H1 (cell line): Measurements from ENCODE around the gene CLP1. TPM values are rescaled to one million over a fixed set of nuclear protein-coding genes. Genes with fewer than 3 reads are reported as not detected.

ENCODE experiments used
- CTCF ChIA-PET: fragments of 300-600 bp; sonication (Branson Sonifier 250); formaldehyde crosslinking; loops from one replicate; lab custom pipeline; 2021; ENCODE audit not compliant: partially characterized antibody; lab: Charles Lee
- POLR2A ChIA-PET: fragments of 300-600 bp; sonication (Branson Sonifier 250); formaldehyde crosslinking; loops from one replicate; lab custom pipeline; 2021; ENCODE audit warnings: inconsistent platforms; ENCODE audit not compliant: partially characterized antibody; lab: Charles Lee
- DNase-seq, 2 experiments: peaks; one replicate each; pipeline versions ENCODE4 v3.0.0 to v3.0.0-alpha.2; 2010 to 2022; ENCODE audit warnings: low spot score in 2 of 2, low read depth in 1 of 2, mixed read lengths in 1 of 2
- FAIRE-seq: peaks from 2 replicates; lab custom pipeline; 2011; peaks lifted over from hg19 to GRCh38; lab: Jason Lieb, UNC
- H2AFZ ChIP-seq: 2 replicates; pipeline ENCODE4 v1.8.1; 2012; ENCODE audit warnings: low read length, inconsistent platforms
- H2AK5ac ChIP-seq: 2 replicates; pipeline ENCODE4 v1.6.1; 2013; ENCODE audit warnings: low read depth, low read length
- H2BK120ac ChIP-seq: replicated peaks from 2 replicates; pipeline ENCODE3; 2013; ENCODE audit warnings: low read depth, low read length, inconsistent platforms
- H2BK12ac ChIP-seq: 2 replicates; pipeline ENCODE4 v1.6.1; 2013; ENCODE audit warnings: low read depth, low read length
- H2BK15ac ChIP-seq: 2 replicates; pipeline ENCODE4 v1.6.1; 2013; ENCODE audit warnings: low read length
- H2BK20ac ChIP-seq: 2 replicates; pipeline ENCODE4 v1.6.1; 2013; ENCODE audit warnings: low read length
- H2BK5ac ChIP-seq: 2 replicates; pipeline ENCODE4 v1.6.1; 2013; ENCODE audit warnings: low read depth, low read length
- H3K14ac ChIP-seq: 2 replicates; pipeline ENCODE4 v1.6.1; 2013; ENCODE audit warnings: inconsistent platforms; ENCODE audit not compliant: insufficient read length
- H3K18ac ChIP-seq: 2 replicates; pipeline ENCODE4 v1.6.1; 2013; ENCODE audit warnings: low read length; ENCODE audit errors: extremely low read depth
- H3K23ac ChIP-seq: 2 replicates; pipeline ENCODE4 v1.6.1; 2013; ENCODE audit warnings: inconsistent platforms; ENCODE audit not compliant: insufficient read length
- H3K23me2 ChIP-seq: 2 replicates; pipeline ENCODE4 v1.6.1; 2013; ENCODE audit warnings: low read depth, low read length
- H3K27ac ChIP-seq: 2 replicates; pipeline ENCODE4 v1.6.1; 2011; ENCODE audit warnings: low read depth, low read length, inconsistent platforms
- H3K27me3 ChIP-seq, 4 experiments: replicated peaks in 1 of 4; 1 replicate in 1 of 4; 2 replicates in 3 of 4; pipeline versions ENCODE4 v1.6.1 to v1.8.1; 2011 to 2013; ENCODE audit warnings: low read length in 3 of 4, mild to moderate bottlenecking in 3 of 4, inconsistent platforms in 2 of 4, mixed read lengths in 2 of 4, moderate library complexity in 1 of 4; ENCODE audit not compliant: control insufficient read depth in 3 of 4, insufficient read depth in 3 of 4; ENCODE audit errors: extremely low read depth in 1 of 4
- H3K36me3 ChIP-seq, 4 experiments: 2 replicates each; pipeline versions ENCODE4 v1.6.1 to v1.8.1; 2011 to 2013; ENCODE audit warnings: mild to moderate bottlenecking in 4 of 4, low read length in 3 of 4, moderate library complexity in 2 of 4, control low read depth in 1 of 4, inconsistent platforms in 1 of 4; ENCODE audit not compliant: insufficient read depth in 4 of 4, control insufficient read depth in 2 of 4
- H3K4ac ChIP-seq: replicated peaks from 2 replicates; pipeline ENCODE3; 2013; ENCODE audit warnings: low read length, low read depth, mixed read lengths, inconsistent platforms; ENCODE audit not compliant: insufficient read length
- H3K4me1 ChIP-seq, 4 experiments: replicated peaks in 1 of 4; 1 replicate in 1 of 4; 2 replicates in 3 of 4; pipeline versions ENCODE4 v1.6.1 to v1.8.1; 2011 to 2013; ENCODE audit warnings: low read length in 3 of 4, inconsistent platforms in 2 of 4, mixed read lengths in 1 of 4; ENCODE audit not compliant: insufficient read depth in 4 of 4, control insufficient read depth in 3 of 4
- H3K4me2 ChIP-seq, 2 experiments: 2 replicates each; pipeline versions ENCODE4 v1.6.1 to v1.8.1; 2011 to 2013; ENCODE audit warnings: low read depth in 2 of 2, low read length in 2 of 2, control low read depth in 1 of 2, inconsistent platforms in 1 of 2, mild to moderate bottlenecking in 1 of 2; ENCODE audit not compliant: insufficient read depth in 1 of 2
- H3K4me3 ChIP-seq, 4 experiments: fragments of 200-600, 300-600 bp in 1 of 4; sonication (generic), shearing (Covaris generic), sonication (Bioruptor Twin) in 1 of 4; 2 replicates each; pipeline versions ENCODE4 v1.5.1 to v1.8.1; 2011 to 2016; ENCODE audit warnings: low read length in 4 of 4, low read depth in 3 of 4, control low read depth in 2 of 4, inconsistent platforms in 2 of 4, mild to moderate bottlenecking in 2 of 4, mixed read lengths in 1 of 4, moderate library complexity in 1 of 4; ENCODE audit not compliant: insufficient read depth in 2 of 4; ENCODE audit errors: extremely low read depth in 1 of 4
- H3K56ac ChIP-seq: replicated peaks from 2 replicates; pipeline ENCODE3; 2013; ENCODE audit warnings: low read depth, mild to moderate bottlenecking, mixed read lengths, low read length, inconsistent platforms; ENCODE audit not compliant: insufficient read length
- H3K79me1 ChIP-seq: 2 replicates; pipeline ENCODE4 v1.6.1; 2013; ENCODE audit warnings: low read depth, low read length, control low read depth
- H3K79me2 ChIP-seq, 2 experiments: 2 replicates each; pipeline versions ENCODE4 v1.6.1 to v1.8.1; 2012 to 2013; ENCODE audit warnings: low read length in 2 of 2, mild to moderate bottlenecking in 2 of 2, inconsistent platforms in 1 of 2; ENCODE audit not compliant: insufficient read depth in 2 of 2, control insufficient read depth in 1 of 2
- H3K9ac ChIP-seq, 4 experiments: replicated peaks in 1 of 4; 1 replicate in 1 of 4; 2 replicates in 3 of 4; pipeline versions ENCODE4 v1.6.1 to v1.8.1; 2011 to 2013; ENCODE audit warnings: low read depth in 3 of 4, low read length in 3 of 4, control low read depth in 2 of 4, mild to moderate bottlenecking in 2 of 4, moderate library complexity in 2 of 4, inconsistent platforms in 1 of 4; ENCODE audit errors: extremely low read depth in 1 of 4
- H3K9me3 ChIP-seq, 2 experiments: 2 replicates each; pipeline versions ENCODE4 v1.6.1 to v1.8.1; 2012 to 2013; ENCODE audit warnings: mild to moderate bottlenecking in 2 of 2, moderate library complexity in 2 of 2, control low read depth in 1 of 2, inconsistent platforms in 1 of 2, low read depth in 1 of 2, low read length in 1 of 2, mixed read lengths in 1 of 2; ENCODE audit not compliant: insufficient read depth in 2 of 2
- H4K20me1 ChIP-seq, 2 experiments: replicated peaks in 1 of 2; 2 replicates each; pipeline versions ENCODE3 to v1.8.1; 2011 to 2013; ENCODE audit warnings: inconsistent platforms in 2 of 2, low read length in 2 of 2, mild to moderate bottlenecking in 1 of 2; ENCODE audit not compliant: insufficient read depth in 2 of 2, control insufficient read depth in 1 of 2
- H4K5ac ChIP-seq: 2 replicates; pipeline ENCODE4 v1.6.1; 2013; ENCODE audit warnings: low read length, low read depth, mixed read lengths, inconsistent platforms; ENCODE audit not compliant: insufficient read length
- H4K8ac ChIP-seq: 2 replicates; pipeline ENCODE4 v1.8.0; 2013; ENCODE audit warnings: mild to moderate bottlenecking, moderate library complexity, low read length, inconsistent platforms; ENCODE audit not compliant: insufficient read depth; ENCODE audit errors: extremely low read depth
- H4K91ac ChIP-seq: replicated peaks from 2 replicates; pipeline ENCODE3; 2013; ENCODE audit warnings: low read length, mixed read lengths, inconsistent platforms; ENCODE audit not compliant: insufficient read length
- BCL11A ChIP-seq, 2 experiments: IDR thresholded peaks; one replicate each; pipeline ENCODE4 v1.6.1; 2011; ENCODE audit warnings: low read depth in 2 of 2, low read length in 2 of 2, mild to moderate bottlenecking in 2 of 2
- CREB1 ChIP-seq: IDR thresholded peaks from 2 replicates; pipeline ENCODE4 v1.6.1; 2012; ENCODE audit warnings: inconsistent platforms
- RAD21 ChIP-seq, 2 experiments: IDR thresholded peaks in 1 of 2; conservative IDR thresholded peaks in 1 of 2; 2 replicates each; pipeline ENCODE4 v1.6.1; 2011; ENCODE audit warnings: low read depth in 2 of 2, low read length in 2 of 2, improper control_type of control experiment in 1 of 2, inconsistent platforms in 1 of 2, mild to moderate bottlenecking in 1 of 2, moderate library complexity in 1 of 2
- RNF2 ChIP-seq: fragments of 200-900, 300-1000 bp; sonication (generic); IDR thresholded peaks from 2 replicates; pipeline ENCODE4 v1.7.1; 2016; ENCODE audit warnings: borderline replicate concordance, low read depth, mild to moderate bottlenecking, antibody characterized with exemption, low read length; ENCODE audit not compliant: poor library complexity, severe bottlenecking; ENCODE audit errors: missing control alignments
- TAF1 ChIP-seq: IDR thresholded peaks from 2 replicates; pipeline ENCODE4 v1.6.1; 2011; ENCODE audit warnings: mild to moderate bottlenecking, low read depth, low read length
- TAF7 ChIP-seq: optimal IDR thresholded peaks from 2 replicates; pipeline ENCODE3; 2011; ENCODE audit warnings: low read depth, mild to moderate bottlenecking, inconsistent platforms, low read length, moderate library complexity, borderline replicate concordance
- WGBS, 2 experiments: shearing (Covaris generic) in 1 of 2; methylation state at CpG; one replicate each; pipeline versions ENCODE4 v1.1.6 to v1.1.7; 2013 to 2015; ENCODE audit warnings: low lambda C conversion rate in 2 of 2, mixed read lengths in 2 of 2, inconsistent platforms in 1 of 2, low coverage in 1 of 2, missing lambda C conversion rate in 1 of 2; ENCODE audit not compliant: insufficient replicate concordance in 2 of 2, insufficient coverage in 1 of 2, insufficient read length in 1 of 2; ENCODE audit errors: extremely low coverage in 1 of 2, missing lambda C conversion rate in 1 of 2; 5-methylcytosine and 5-hydroxymethylcytosine counted together
- polyA plus RNA-seq, 7 experiments: library from polyadenylated mRNA; depleted of rRNA in 3 of 7; stranded (reverse) in 5 of 7; unstranded in 2 of 7; fragments of >200 nt in 5 of 7; fragments of 200-250 nt in 2 of 7; gene quantifications; 1 replicate in 5 of 7; 2 replicates in 1 of 7; 4 replicates in 1 of 7; pipeline versions ENCODE4 v1.2.1 to v1.2.3, GENCODE V29; 2011 to 2013; ENCODE audit warnings: missing spikeins in 2 of 7, mixed read lengths in 2 of 7
- total RNA-seq: library from RNA; stranded (reverse); fragmentation: NEBNext Ultra II Directional; extraction: Animal tissue kit (Norgen Biotek cat#: 25700); gene quantifications from 2 replicates; pipeline ENCODE4 v1.2.1, GENCODE V29; 2021
- TF ChIP-seq, protein P1 (sequence below): IDR thresholded peaks from 2 replicates; pipeline ENCODE4 v1.6.1; 2012; ENCODE audit warnings: low read length, inconsistent platforms

CLP1 gene
- total and polyA plus RNA-seq, 2 of the 8 experiments (the other 6 are each of a cell fraction or from before 2014, with no cell fraction given), result 29.4 to 29.9 TPM

DNA sequence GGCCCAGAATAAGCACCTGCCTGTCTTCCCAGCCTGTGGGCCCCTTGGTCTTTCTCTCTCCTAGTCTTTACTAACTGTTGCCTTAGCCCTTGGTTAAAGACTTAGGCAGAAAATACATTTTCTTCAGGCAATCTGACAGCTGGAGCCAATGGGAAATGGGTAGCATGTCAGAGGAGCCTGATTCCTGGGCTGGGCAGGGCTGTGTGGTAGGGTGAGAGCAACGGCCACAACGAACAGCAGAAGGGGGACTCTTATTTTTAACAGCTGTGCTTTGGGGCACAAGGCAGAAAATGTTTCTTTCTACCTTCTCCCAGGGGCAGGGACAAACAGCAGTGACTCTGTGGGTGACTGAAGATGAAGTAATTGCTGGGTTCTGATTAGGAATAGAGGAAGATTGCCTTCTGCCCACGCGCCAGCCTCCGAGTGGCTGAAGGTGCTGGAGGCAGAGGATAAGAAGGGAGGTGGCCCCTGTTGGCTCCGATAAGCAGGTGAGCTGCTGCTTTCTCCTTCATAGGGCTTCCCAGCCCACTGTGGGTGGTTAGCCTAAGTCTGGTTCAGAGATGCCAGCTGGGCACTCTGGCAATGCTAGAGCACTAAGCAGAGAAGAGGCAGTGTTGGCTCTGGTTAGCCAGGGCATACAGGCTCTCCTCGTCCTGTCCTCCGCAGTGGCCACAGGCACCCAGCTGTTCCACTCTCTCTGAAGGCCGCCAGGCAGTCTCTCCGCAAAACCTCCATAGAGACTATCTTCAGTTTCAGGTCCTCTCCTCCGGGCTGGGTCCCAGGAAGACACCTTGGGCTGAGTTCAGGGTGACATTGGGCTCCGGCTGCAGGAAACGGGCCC lies 9.4 kb upstream of the CLP1 start:
- DNase-seq, result peak in 1 of 2 experiments; percentile 67
- POLR2A ChIA-PET, result interaction anchor here (0.7 to 29.6 kb wide), 33 partner anchors 5 to 865 kb away, joined by 3 to 1546 read pairs (median 5); partner anchors contain the start of genes CLP1, CTNND1, RTN4RL2 and SERPING1
- Histone ChIP-seq H2BK15ac (no peak overlapping the region), H3K27ac (peak overlapping the region; percentile 13; the same call in 1 of the 2 replicates), H3K4me2 (peak overlapping the region; percentile 92 to 95), H3K4me3 (peak overlapping the region; percentile 27 to 65 (median 50); a peak in 7 of 8 replicates), H3K79me1 (no peaks in the 10 kb centered on the region), H2AFZ (no peak overlapping the region), H4K5ac (peak overlapping the region; percentile 55), H3K79me2 (no peaks in the 10 kb centered on the region; a peak in 1 of 4 replicates), H2BK20ac (no peak overlapping the region), H3K4ac (peak overlapping the region; percentile 65), H4K91ac (no peak overlapping the region), H4K20me1 (peaks cover 16 to 26% of the 10 kb centered on the region in 2 experiments), H2BK5ac (peak overlapping the region; percentile 57; the same call in 1 of the 2 replicates), H3K23me2 (peaks cover 28% of the 10 kb centered on the region), H2BK120ac (no peak overlapping the region), H2BK12ac (peak overlapping the region; percentile 72), H2AK5ac (no peak overlapping the region), H3K27me3 (peaks cover 0 to 4% (median 1%) of the 10 kb centered on the region in 4 experiments; a peak in 3 of 7 replicates), H3K4me1 (peaks cover 32 to 52% (median 36%) of the 10 kb centered on the region in 4 experiments), H3K9me3 (no peaks in the 10 kb centered on the region), H3K9ac (peak overlapping the region in 3 of 4 experiments; percentile 5 to 40 (median 30); a peak in 3 of 7 replicates), H3K56ac (no peak overlapping the region), H3K18ac (peak overlapping the region; percentile 44), H4K8ac (no peak overlapping the region; the same call in 1 of the 2 replicates), H3K36me3 (peaks cover 0 to 6% (median 0%) of the 10 kb centered on the region in 4 experiments; a peak in 3 of 8 replicates), H3K14ac (no peak overlapping the region), H3K23ac (no peak overlapping the region)
- 15% methylated on average over 13 of the region's 13 CpGs; no CpG with 5 or more reads in 1 of the 2 experiments for WGBS, 2 experiments
- FAIRE-seq, result no peak
- CTCF ChIA-PET, result interaction anchor here (0.6 to 14.3 kb wide), 10 partner anchors 8 to 188 kb away, joined by 3 to 357 read pairs (median 4); partner anchors contain the start of genes RTN4RL2, SERPING1 and UBE2L6
- TF ChIP-seq RNF2, result no peak
- TF ChIP-seq CREB1, result no peak; the same call in none of the 2 replicates
- TF ChIP-seq RAD21 (IDR thresholded peaks at IDR 0.05 in 1 of 2, conservative IDR thresholded peaks at IDR 0.05 in 1 of 2; ENCODE audit: low read depth in 2 of 2, low read length in 2 of 2), result no peak
- no peak for TF ChIP-seq BCL11A (IDR thresholded peaks at IDR 0.05; ENCODE audit: low read depth in 2 of 2, low read length in 2 of 2)
- TF ChIP-seq, protein P1, sequence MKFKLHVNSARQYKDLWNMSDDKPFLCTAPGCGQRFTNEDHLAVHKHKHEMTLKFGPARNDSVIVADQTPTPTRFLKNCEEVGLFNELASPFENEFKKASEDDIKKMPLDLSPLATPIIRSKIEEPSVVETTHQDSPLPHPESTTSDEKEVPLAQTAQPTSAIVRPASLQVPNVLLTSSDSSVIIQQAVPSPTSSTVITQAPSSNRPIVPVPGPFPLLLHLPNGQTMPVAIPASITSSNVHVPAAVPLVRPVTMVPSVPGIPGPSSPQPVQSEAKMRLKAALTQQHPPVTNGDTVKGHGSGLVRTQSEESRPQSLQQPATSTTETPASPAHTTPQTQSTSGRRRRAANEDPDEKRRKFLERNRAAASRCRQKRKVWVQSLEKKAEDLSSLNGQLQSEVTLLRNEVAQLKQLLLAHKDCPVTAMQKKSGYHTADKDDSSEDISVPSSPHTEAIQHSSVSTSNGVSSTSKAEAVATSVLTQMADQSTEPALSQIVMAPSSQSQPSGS, result peak; percentile 23; the same call in 1 of the 2 replicates
- no peak for TF ChIP-seq TAF1
- TF ChIP-seq TAF7, result no peak
